IPS-15b (cell line): ENCODE measurements around the gene SAMD11.

Experiments used
- H3K27me3 ChIP-seq: one replicate; pipeline ENCODE4 v1.6.1; 2013; ENCODE audit warnings: low read length; ENCODE audit not compliant: control insufficient read depth, insufficient read depth
- H3K36me3 ChIP-seq: one replicate; pipeline ENCODE4 v1.6.1; 2013; ENCODE audit warnings: low read length; ENCODE audit not compliant: control insufficient read depth, insufficient read depth
- H3K4me1 ChIP-seq: one replicate; pipeline ENCODE4 v1.6.1; 2013; ENCODE audit warnings: mild to moderate bottlenecking, low read length; ENCODE audit not compliant: control insufficient read depth, insufficient read depth
- H3K4me3 ChIP-seq: one replicate; pipeline ENCODE4 v1.5.1; 2013; ENCODE audit warnings: low read depth, low read length
- H3K9ac ChIP-seq: one replicate; pipeline ENCODE4 v1.6.1; 2013; ENCODE audit warnings: low read depth, mild to moderate bottlenecking, low read length
- H3K9me3 ChIP-seq: one replicate; pipeline ENCODE4 v1.6.1; 2013; ENCODE audit warnings: mild to moderate bottlenecking, low read length; ENCODE audit not compliant: control insufficient read depth, insufficient read depth

The SAMD11 gene

DNA sequence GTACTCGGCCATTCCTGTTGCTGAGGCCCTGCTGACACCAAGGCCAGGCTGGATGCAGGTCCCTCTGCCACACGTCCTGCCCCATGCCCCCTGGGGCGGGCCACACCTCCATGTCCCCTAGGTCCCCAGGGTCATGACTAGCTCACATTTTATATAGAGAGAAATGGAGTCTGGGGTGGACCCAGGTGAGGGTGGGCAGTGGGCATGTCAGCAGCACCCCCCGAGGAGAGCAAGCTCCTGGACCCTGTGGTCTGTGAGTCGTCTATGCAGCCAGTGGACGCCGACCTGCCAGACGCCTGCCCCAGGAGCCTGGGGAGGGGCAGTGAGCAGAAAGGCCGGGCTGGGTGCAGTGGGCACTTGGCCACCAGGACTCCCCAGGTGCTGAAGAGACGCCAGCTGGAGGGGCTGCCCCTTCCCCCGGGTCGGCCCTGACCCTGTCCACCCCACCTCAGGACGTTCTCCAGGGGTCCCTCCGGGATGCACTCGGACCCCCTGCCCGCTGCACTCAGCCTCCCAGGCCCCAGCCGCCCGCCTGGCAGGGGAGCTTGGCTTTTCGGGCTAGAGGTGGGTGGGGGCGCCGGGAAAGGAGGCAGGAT lies 15.9 kb downstream of the SAMD11 start:
- Histone ChIP-seq H3K27me3 (peaks cover 61% of the 10 kb centered on the region), H3K9me3 (no peaks in the 10 kb centered on the region), H3K4me3 (peak overlapping the region; percentile 18), H3K4me1 (peaks cover 4% of the 10 kb centered on the region), H3K36me3 (peaks cover 2% of the 10 kb centered on the region), H3K9ac (no peak overlapping the region)

DNA sequence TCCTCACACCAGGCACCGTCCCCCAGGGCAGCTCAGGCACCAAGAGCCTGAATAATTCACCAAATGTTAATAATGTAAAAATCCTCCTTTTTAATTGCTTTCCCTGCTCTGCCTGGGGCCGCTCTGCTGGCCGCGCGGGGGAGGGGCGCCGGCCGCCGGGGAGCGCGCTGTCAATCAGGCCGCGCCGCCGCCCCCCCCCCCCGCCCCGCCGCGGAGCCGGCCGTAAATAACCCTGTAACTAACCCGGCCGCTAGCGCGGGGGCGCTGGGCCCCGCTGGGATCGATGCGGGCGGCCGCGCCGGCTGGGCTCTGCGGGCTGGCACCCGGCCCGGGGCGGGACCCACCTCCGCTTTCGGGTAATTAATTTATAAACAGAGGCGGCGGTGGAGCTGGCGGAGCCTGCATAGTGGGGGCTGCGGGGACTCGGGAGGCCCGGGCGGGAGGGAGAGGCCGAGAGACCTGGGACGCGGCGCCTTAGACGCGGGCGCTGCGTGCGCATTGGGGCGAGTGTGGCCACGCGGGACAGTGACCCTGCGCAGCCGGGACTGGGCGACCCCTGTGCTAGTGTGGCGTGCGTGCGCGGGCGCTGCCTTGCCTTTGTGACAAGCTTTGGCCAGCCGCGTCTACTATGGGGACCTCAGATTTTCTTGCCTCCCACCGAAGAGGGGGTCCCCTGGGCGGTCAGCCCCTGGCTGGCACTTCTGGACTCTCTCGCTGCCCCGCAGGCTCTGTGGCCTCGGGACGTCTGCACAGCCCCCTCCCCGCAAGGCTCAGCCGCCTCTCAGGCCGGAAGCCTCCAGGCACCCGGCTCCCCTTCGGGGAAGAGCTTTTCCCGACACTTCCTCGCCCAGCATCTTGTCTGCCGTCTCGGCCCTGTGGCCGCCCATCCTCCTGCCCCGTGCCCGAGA lies 16.6 kb downstream of the SAMD11 start:
- H3K4me3 ChIP-seq, result peak overlapping the region; percentile 49

DNA sequence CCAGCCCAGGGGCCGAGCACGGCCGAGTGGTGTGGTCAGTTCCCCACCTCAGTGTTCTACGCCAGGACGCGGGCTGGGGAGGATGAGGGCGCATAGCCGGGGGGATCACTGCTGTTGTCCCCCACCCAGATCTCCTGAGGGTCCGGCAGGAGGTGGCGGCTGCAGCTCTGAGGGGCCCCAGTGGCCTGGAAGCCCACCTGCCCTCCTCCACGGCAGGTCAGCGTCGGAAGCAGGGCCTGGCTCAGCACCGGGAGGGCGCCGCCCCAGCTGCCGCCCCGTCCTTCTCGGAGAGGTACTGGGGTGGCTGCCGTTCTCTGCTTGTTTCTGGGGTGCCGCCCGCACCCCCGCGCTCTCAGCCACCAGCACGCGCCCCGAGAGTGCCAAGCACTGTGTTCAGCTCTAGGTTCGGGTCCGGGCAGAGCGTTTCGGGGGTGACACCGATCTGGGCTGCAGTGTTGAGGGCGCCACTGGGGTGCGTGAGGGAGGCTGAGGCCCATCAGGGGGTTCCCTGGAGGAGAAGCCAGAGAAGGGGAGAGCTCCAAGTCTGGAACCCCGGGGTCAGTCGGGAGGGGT lies 17.4 kb downstream of the SAMD11 start:
- Histone ChIP-seq H3K9ac (no peak overlapping the region), H3K9me3 (no peaks in the 10 kb centered on the region), H3K4me3 (peak overlapping the region; percentile 49), H3K27me3 (peaks cover 48% of the 10 kb centered on the region), H3K36me3 (peaks cover 13% of the 10 kb centered on the region), H3K4me1 (peaks cover 4% of the 10 kb centered on the region)

More for the DNA sequence above, 16.6 kb downstream of the SAMD11 start:
- Histone ChIP-seq H3K4me1 (peaks cover 4% of the 10 kb centered on the region), H3K27me3 (peaks cover 55% of the 10 kb centered on the region), H3K36me3 (peaks cover 7% of the 10 kb centered on the region), H3K9me3 (no peaks in the 10 kb centered on the region), H3K9ac (no peak overlapping the region)

DNA sequence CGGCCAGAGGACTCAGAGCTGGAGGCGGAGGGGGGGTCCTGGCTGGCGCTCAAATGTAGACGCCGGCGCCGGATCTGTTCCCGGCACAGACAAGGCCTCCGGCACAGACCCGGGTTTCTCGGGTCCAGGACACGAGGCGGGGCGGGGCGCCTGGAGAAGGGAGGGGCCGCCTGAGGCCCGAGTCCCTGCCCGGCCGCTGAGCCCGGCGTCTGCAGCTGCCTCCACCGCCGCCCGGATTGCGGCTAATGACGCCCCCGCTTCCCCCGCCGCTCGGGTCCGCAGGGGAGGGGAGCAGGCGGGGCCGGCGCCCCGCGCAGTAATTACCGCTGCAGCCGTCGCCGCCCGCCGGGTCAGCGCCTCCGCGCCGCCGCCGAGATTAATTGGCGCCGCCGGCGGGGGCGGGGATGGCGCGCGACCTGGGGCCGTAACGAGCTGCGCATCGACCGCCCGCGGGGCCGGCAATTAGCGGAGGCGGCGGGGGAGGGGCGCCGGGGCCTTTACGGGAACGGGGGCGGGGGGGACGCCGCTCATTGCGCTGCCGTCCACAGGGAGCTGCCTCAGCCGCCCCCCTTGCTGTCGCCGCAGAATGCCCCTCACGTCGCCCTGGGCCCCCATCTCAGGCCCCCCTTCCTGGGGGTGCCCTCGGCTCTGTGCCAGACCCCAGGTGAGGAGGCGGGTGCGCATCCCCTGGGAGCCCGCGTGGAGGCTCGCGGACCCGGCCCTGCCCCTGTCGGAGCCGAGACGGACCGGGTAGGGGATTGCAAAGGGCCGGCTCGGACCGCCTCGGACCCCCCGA lies 18.1 kb downstream of the SAMD11 start:
- Histone ChIP-seq H3K4me1 (peaks cover 4% of the 10 kb centered on the region), H3K9me3 (no peaks in the 10 kb centered on the region), H3K4me3 (peak overlapping the region; percentile 49), H3K27me3 (peaks cover 44% of the 10 kb centered on the region), H3K9ac (no peak overlapping the region), H3K36me3 (peaks cover 16% of the 10 kb centered on the region)

DNA sequence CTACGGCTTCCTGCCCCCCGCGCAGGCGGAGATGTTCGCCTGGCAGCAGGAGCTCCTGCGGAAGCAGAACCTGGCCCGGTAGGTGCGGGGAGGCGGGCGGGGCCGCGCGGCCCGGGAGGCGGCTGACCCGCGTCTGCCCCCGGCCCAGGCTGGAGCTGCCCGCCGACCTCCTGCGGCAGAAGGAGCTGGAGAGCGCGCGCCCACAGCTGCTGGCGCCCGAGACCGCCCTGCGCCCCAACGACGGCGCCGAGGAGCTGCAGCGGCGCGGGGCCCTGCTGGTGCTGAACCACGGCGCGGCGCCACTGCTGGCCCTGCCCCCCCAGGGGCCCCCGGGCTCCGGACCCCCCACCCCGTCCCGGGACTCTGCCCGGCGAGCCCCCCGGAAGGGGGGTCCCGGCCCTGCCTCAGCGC lies 18.7 kb downstream of the SAMD11 start:
- Histone ChIP-seq H3K4me1 (peaks cover 4% of the 10 kb centered on the region), H3K9me3 (no peaks in the 10 kb centered on the region), H3K27me3 (peaks cover 40% of the 10 kb centered on the region), H3K4me3 (no peak overlapping the region), H3K9ac (no peak overlapping the region), H3K36me3 (peaks cover 20% of the 10 kb centered on the region)

DNA sequence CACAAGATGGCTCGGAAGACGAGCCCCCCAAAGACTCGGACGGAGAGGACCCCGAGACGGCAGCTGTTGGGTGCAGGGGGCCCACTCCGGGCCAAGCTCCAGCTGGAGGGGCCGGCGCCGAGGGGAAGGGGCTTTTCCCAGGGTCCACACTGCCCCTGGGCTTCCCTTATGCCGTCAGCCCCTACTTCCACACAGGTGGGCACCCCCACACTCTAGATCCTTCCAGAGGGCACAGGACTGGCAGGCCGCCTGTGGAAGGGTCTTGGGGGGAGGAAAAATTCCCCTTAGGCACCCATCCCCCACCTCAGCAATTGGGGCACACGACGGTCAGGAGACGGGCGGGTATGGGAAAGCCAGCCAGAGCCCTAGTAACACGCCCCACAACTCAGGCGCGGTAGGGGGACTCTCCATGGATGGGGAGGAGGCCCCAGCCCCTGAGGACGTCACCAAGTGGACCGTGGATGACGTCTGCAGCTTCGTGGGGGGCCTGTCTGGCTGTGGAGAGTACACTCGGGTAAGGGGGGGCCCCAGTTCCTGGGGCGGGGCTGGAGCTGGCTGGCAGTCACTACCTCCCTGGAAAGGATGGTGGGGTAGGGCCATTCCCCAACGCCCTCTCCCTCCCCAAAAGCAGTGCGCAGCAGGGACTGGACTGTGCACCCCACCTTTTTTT lies 19.3 kb downstream of the SAMD11 start:
- H3K9me3 ChIP-seq, result no peaks in the 10 kb centered on the region
- no peak overlapping the region for H3K9ac ChIP-seq
- H3K36me3 ChIP-seq, result peaks cover 26% of the 10 kb centered on the region
- peaks cover 4% of the 10 kb centered on the region for H3K4me1 ChIP-seq
- H3K27me3 ChIP-seq, result peaks cover 36% of the 10 kb centered on the region
- no peak overlapping the region for H3K4me3 ChIP-seq

DNA sequence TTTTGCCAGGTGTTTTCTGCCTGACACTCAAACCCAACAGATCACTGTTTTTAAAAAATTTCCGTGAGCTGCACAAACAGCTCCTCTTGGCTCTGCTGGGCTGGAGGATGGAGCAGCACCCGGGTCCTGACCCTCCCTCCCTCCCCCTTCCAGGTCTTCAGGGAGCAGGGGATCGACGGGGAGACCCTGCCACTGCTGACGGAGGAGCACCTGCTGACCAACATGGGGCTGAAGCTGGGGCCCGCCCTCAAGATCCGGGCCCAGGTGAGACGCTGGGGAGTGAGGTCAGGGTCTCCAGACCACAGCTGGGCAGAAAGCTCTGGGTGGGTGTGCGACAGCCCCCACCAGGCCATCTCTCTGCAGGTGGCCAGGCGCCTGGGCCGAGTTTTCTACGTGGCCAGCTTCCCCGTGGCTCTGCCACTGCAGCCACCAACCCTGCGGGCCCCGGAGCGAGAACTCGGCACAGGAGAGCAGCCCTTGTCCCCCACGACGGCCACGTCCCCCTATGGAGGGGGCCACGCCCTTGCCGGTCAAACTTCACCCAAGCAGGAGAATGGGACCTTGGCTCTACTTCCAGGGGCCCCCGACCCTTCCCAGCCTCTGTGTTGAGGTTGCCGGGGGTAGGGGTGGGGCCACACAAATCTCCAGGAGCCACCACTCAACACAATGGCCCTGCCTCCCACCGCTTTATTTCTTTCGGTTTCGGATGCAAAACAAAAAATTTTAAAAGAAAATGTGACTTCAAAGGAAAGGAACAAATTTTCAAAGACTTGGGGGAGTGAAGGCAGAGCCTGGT lies 20.0 kb downstream of the SAMD11 start:
- Histone ChIP-seq H3K36me3 (peaks cover 29% of the 10 kb centered on the region), H3K4me1 (peaks cover 4% of the 10 kb centered on the region), H3K9ac (no peak overlapping the region), H3K27me3 (peaks cover 30% of the 10 kb centered on the region), H3K9me3 (no peaks in the 10 kb centered on the region), H3K4me3 (no peak overlapping the region)

DNA sequence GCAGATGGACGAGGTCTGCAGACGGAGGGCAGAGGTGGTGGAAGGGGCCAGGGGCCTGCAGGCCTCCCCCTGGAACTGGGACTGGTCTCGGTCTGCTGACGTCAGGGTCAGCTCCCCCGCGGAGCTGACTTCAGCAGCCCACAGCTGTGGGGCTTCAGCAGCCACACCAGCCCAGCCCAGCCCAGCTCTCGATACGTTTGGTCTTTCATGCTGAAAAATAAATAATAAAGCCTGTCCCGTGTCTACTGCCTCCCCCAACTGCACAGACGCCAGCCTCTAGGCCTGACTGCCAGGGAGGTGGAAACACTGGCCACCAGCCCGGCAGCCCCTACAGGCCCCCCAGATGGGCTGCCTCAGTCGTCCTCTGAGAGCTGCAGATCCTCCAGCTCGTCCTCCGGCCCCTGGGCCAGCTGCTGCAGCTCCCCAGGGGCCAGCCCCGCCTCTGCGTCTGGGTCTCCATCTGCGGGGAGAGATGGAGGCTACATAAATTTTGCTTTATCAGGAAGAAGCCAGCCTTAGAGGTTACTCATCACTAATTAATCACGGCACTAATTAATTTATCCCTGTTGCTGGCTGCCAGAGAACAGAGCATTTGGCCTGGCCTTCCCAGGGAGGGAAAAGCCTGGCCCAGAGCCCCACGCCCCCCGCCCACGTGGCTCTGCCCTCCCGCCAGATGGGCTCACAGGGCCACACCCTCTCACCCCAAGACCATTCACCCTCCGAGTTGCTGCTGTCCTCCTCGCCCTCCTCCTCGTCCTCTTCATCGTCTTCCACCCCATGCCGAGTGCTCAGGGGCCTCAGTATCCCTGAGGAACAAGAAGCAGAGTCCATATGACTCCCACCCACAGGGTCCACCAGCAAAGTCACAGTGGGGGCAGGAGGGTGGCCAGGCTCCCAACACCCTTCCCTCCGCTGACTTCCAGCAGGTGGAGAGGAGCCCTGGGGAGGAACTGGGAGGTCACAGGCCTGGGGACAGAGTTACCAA lies 20.9 kb downstream of the SAMD11 start:
- H3K9ac ChIP-seq, result no peak overlapping the region

DNA sequence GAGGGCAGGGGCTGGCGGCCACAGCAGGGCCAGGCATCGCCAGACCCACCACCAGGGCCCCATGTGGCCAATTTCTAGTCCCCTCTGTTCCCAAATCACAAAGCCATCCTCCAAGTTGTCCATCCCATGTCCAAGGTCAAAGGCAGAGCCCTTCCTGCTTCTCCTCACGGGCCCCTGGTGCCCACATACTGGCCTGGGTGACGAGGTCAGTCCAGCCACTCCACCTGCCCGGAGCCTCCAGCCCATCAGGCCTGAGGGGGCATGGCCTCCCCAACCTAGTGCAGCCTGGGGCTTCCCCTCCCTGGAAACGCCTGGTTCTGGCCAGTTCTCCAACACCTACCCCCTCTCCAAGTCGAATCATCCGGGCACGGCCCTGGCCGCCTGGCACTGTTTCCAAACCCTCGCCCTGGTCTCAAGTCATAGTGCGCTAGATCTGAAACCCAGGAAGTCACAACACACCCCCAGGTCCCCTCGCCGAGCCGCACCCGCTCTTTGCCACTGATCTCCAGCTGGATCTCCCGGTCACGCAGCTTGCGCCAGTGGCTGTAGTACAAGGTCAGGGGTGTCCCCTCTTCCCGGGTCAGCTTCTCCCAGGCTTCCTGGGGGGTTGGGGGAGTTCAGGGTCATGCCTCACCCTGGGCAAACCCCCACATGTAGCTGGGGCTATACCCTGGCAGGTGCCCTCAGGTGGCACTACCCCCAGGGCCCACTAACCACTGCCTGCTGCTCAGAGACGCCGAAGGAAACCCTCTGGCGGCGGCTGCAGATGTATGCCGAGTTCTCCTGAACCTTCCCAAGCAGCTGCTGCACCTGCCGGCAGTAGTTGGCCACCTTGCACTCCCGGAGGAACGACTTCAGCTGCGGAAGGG lies 22.2 kb downstream of the SAMD11 start:
- peaks cover 13% of the 10 kb centered on the region for H3K27me3 ChIP-seq
- no peaks in the 10 kb centered on the region for H3K9me3 ChIP-seq
- H3K9ac ChIP-seq, result no peak overlapping the region
- H3K4me1 ChIP-seq, result peaks cover 2% of the 10 kb centered on the region
- no peak overlapping the region for H3K4me3 ChIP-seq
- peaks cover 51% of the 10 kb centered on the region for H3K36me3 ChIP-seq

More for the DNA sequence above, 20.9 kb downstream of the SAMD11 start:
- peaks cover 4% of the 10 kb centered on the region for H3K4me1 ChIP-seq
- no peak overlapping the region for H3K4me3 ChIP-seq
- peaks cover 38% of the 10 kb centered on the region for H3K36me3 ChIP-seq
- H3K27me3 ChIP-seq, result peaks cover 23% of the 10 kb centered on the region
- H3K9me3 ChIP-seq, result no peaks in the 10 kb centered on the region
